Endothelial cell of umbilical vein (primary cell): ENCODE data around the gene SPDYE6. TPM values are rescaled to one million over a fixed set of nuclear protein-coding genes. Genes with fewer than 3 reads are reported as not detected.
"Not testable (repeated sequence)": the region's sequence is repeated elsewhere in the genome, so short reads cannot be mapped to it uniquely, and the experiment has no call there.

Source experiments
- Bru-seq: library from RNA; stranded (reverse); fragments of 400-500 nt; gene quantifications from one replicate; lab custom pipeline; 2021; lab: Mats Ljungman, UMichigan
- BruChase-seq, 2 experiments: library from RNA; stranded (reverse); fragments of 400-500 nt; gene quantifications; one replicate each; lab custom pipeline; 2021; lab: Mats Ljungman, UMichigan
- BruUV-seq: library from RNA; stranded (reverse); fragments of 400-500 nt; replicated peaks from 2 replicates; lab custom pipeline; 2021; lab: Mats Ljungman, UMichigan
- CTCF ChIA-PET: fragments of 300-600, 350-600 bp; sonication (Branson Sonifier 250); formaldehyde crosslinking; loops from one replicate; lab custom pipeline; 2021; ENCODE audit warnings: antibody characterized with exemption, inconsistent platforms; lab: Charles Lee
- POLR2A ChIA-PET: fragments of 300-600, 350-600 bp; sonication (Branson Sonifier 250); formaldehyde crosslinking; loops from one replicate; lab custom pipeline; 2021; ENCODE audit warnings: antibody characterized with exemption, inconsistent platforms; lab: Charles Lee
- DNase-seq: peaks from one replicate; pipeline ENCODE4 v3.0.0-alpha.2; 2011; ENCODE audit warnings: low read depth, low spot score
- FAIRE-seq: peaks from 2 replicates; lab custom pipeline; 2011; peaks lifted over from hg19 to GRCh38; lab: Jason Lieb, UNC
- H2AFZ ChIP-seq: 2 replicates; pipeline ENCODE4 v1.6.0; 2012; ENCODE audit warnings: low read depth, low read length, control low read depth, inconsistent platforms
- H3K27ac ChIP-seq: 2 replicates; pipeline ENCODE4 v1.5.1; 2011; ENCODE audit warnings: low read depth, mild to moderate bottlenecking, control low read depth, low read length, moderate library complexity; ENCODE audit not compliant: insufficient read depth
- H3K27me3 ChIP-seq, 2 experiments: 2 replicates each; pipeline versions ENCODE4 v1.6.0 to v1.6.1; 2011; ENCODE audit warnings: low read length in 2 of 2, mixed read lengths in 1 of 2; ENCODE audit not compliant: control insufficient read depth in 2 of 2, insufficient read depth in 2 of 2
- H3K36me3 ChIP-seq, 2 experiments: 2 replicates in 1 of 2; 3 replicates in 1 of 2; pipeline ENCODE4 v1.5.1; 2011; ENCODE audit warnings: low read length in 2 of 2, mild to moderate bottlenecking in 1 of 2, moderate library complexity in 1 of 2; ENCODE audit not compliant: control insufficient read depth in 2 of 2, insufficient read depth in 2 of 2; ENCODE audit errors: extremely low read depth in 1 of 2
- H3K4me1 ChIP-seq: 3 replicates; pipeline ENCODE4 v1.5.1; 2011; ENCODE audit warnings: mild to moderate bottlenecking, low read length; ENCODE audit not compliant: control insufficient read depth, insufficient read depth; ENCODE audit errors: extremely low read depth
- H3K4me2 ChIP-seq: 2 replicates; pipeline ENCODE4 v1.6.1; 2011; ENCODE audit warnings: low read length, control low read depth, mixed read lengths; ENCODE audit not compliant: insufficient read depth
- H3K4me3 ChIP-seq, 3 experiments: fragments of 200-600 bp in 1 of 3; sonication (generic), shearing (Covaris generic) in 1 of 3; replicated peaks in 1 of 3; 2 replicates each; pipeline ENCODE4 v1.5.1; 2011 to 2016; ENCODE audit warnings: control low read depth in 3 of 3, low read length in 3 of 3, mild to moderate bottlenecking in 2 of 3, inconsistent platforms in 1 of 3, low read depth in 1 of 3, moderate library complexity in 1 of 3; ENCODE audit not compliant: insufficient read depth in 1 of 3
- H3K79me2 ChIP-seq: 2 replicates; pipeline ENCODE4 v1.6.0; 2012; ENCODE audit warnings: low read length, inconsistent platforms; ENCODE audit not compliant: control insufficient read depth, insufficient read depth
- H3K9ac ChIP-seq: replicated peaks from 2 replicates; pipeline ENCODE3; 2011; ENCODE audit warnings: low read length, control low read depth; ENCODE audit not compliant: insufficient read depth; ENCODE audit errors: extremely low read depth
- H3K9me1 ChIP-seq: replicated peaks from 3 replicates; pipeline ENCODE4 v1.6.0; 2011; ENCODE audit warnings: mild to moderate bottlenecking, low read length; ENCODE audit not compliant: control insufficient read depth, insufficient read depth; ENCODE audit errors: extremely low read depth
- H3K9me3 ChIP-seq: replicated peaks from 2 replicates; pipeline ENCODE4 v1.5.1; 2012; ENCODE audit warnings: low read length, inconsistent platforms; ENCODE audit not compliant: control insufficient read depth, insufficient read depth
- H4K20me1 ChIP-seq: replicated peaks from 2 replicates; pipeline ENCODE3; 2011; ENCODE audit warnings: mild to moderate bottlenecking, low read length; ENCODE audit not compliant: control insufficient read depth, insufficient read depth; ENCODE audit errors: extremely low read depth
- dilution Hi-C: fragments of 300-500 bp; cut with MboI; formaldehyde crosslinking; loops from one replicate; pipeline ENCODE4 v1.15.0; 2019; ENCODE audit warnings: low sequenced_read_pairs; ENCODE audit not compliant: extremely low pct_ligation_motif_present
- intact Hi-C: fragments of 100-400 bp; cut with micrococcal nuclease; formaldehyde crosslinking; loops from one replicate; pipeline ENCODE4 v1.10.0; 2022
- long read RNA-seq: library from polyadenylated mRNA; stranded (forward); transcript quantifications from one replicate; pipeline ENCODE4 v2.0.0, GENCODE V29; 2021
- polyA minus RNA-seq, 3 experiments: library from RNA; depleted of rRNA, polyadenylated mRNA; stranded (reverse); fragments of >200 nt; gene quantifications; 1 replicate in 1 of 3; 2 replicates in 2 of 3; pipeline ENCODE4 v1.2.3, GENCODE V29; 2011
- polyA plus RNA-seq, 4 experiments: library from polyadenylated mRNA; depleted of rRNA in 3 of 4; stranded (reverse) in 3 of 4; unstranded in 1 of 4; fragments of >200 nt; gene quantifications; 2 replicates each; pipeline versions ENCODE4 v1.2.1 to v1.2.3, GENCODE V29; 2011 to 2012; ENCODE audit warnings: missing spikeins in 1 of 4
- total RNA-seq: library from RNA; stranded (reverse); gene quantifications from 2 replicates; pipeline ENCODE4 v1.2.3, GENCODE V29; 2021

Gene SPDYE6
- total RNA-seq (not detected in 2 replicates), polyA plus RNA-seq (not detected in 2 replicates), polyA minus RNA-seq (not detected in 2 replicates), Bru-seq, nascent RNA (not detected), BruChase-seq, experiment 1, labeled RNA remaining after a 6-hour chase (percentile 8 among the genes with signal in this experiment), BruChase-seq, experiment 2, labeled RNA remaining after a 2-hour chase (not detected)
- not detected in 2 replicates for polyA plus RNA-seq (2011; cell fraction: cytosol; rRNA removed)
- polyA plus RNA-seq (2011; cell fraction: nucleus; rRNA removed), result not detected in 2 replicates
- 1.3 and 1.4 TPM in 2 replicates for polyA plus RNA-seq (2012)
- polyA minus RNA-seq (2011; cell fraction: cytosol; rRNA and poly(A)+ RNA removed), result not detected
- polyA minus RNA-seq (2011; cell fraction: nucleus; rRNA and poly(A)+ RNA removed), result 0.24 TPM in 1 of 2 replicates, not detected in the other
- long read RNA-seq, partial matches to known transcripts, result 0 of 41 reads
- long read RNA-seq, other reads (novel, unspliced or antisense), result 41 of 41 reads

GRCh38 chr7:102356344-102356743 is at the start of gene SPDYE6:
Gene SPDYE6 (minus strand): TSS chr7:102356444. CDS start chr7:102356023, 421 bp downstream.
- intact Hi-C loops, DNase-seq, H2AFZ ChIP-seq, CTCF ChIA-PET, H3K4me1 ChIP-seq, H3K36me3 ChIP-seq, H3K4me3 ChIP-seq, dilution Hi-C loops, H3K9me1 ChIP-seq, H3K27me3 ChIP-seq, H4K20me1 ChIP-seq, BruUV-seq, H3K4me2 ChIP-seq, FAIRE-seq, H3K79me2 ChIP-seq, H3K27ac ChIP-seq, POLR2A ChIA-PET, H3K9ac ChIP-seq, H3K9me3 ChIP-seq: not testable (repeated sequence)

DNA sequence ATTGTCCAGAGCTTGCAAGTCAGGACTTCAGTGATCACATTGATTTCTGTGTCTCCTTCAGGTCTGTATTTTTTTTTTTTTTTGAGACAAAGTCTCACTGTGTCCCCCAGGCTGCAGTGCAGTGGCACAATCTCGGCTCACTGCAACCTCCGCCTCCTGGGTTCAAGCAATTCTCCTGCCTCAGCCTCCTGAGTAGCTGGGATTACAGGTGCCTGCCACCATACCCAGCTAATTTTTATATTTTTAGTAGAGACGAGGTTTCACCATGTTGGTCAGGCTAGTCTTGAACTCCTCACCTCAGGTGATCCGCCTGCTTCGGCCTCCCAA is 48.6 kb upstream of the SPDYE6 start:
- ChIA-PET POLR2A (interaction anchor here (0.7 kb wide), 1 partner anchor 1530 kb away, joined by 5 read pairs; the partner anchor contains the start of gene SRRT), CTCF (interaction anchor here (0.7 to 2.2 kb wide), 10 partner anchors 8 to 61 kb away, joined by 3 to 13 read pairs (median 6); partner anchors contain the start of gene PRKRIP1)
- H3K27ac ChIP-seq, H3K79me2 ChIP-seq, H2AFZ ChIP-seq, BruUV-seq, H3K4me2 ChIP-seq, dilution Hi-C loops, DNase-seq, H3K4me1 ChIP-seq, H3K27me3 ChIP-seq, H3K9ac ChIP-seq, H3K9me1 ChIP-seq, FAIRE-seq, H4K20me1 ChIP-seq, H3K9me3 ChIP-seq, H3K4me3 ChIP-seq: not testable (repeated sequence)
- intact Hi-C loops, result loop anchor here (2.0 kb wide), 2 partner anchors 20 to 46 kb away; no protein-coding TSS in a partner anchor
- H3K36me3 ChIP-seq, result peaks cover 19 to 34% of the 10 kb centered on the region in 2 experiments
